Endothelial cell of umbilical vein (primary cell): ENCODE measurements around the gene CPED1. TPM values are rescaled to one million over a fixed set of nuclear protein-coding genes. Genes with fewer than 3 reads are reported as not detected.

ENCODE experiments used
- BruUV-seq: library from RNA; stranded (reverse); fragments of 400-500 nt; replicated peaks from 2 replicates; lab custom pipeline; 2021; lab: Mats Ljungman, UMichigan
- CTCF ChIA-PET: fragments of 300-600, 350-600 bp; sonication (Branson Sonifier 250); formaldehyde crosslinking; loops from one replicate; lab custom pipeline; 2021; ENCODE audit warnings: antibody characterized with exemption, inconsistent platforms; lab: Charles Lee
- POLR2A ChIA-PET: fragments of 300-600, 350-600 bp; sonication (Branson Sonifier 250); formaldehyde crosslinking; loops from one replicate; lab custom pipeline; 2021; ENCODE audit warnings: antibody characterized with exemption, inconsistent platforms; lab: Charles Lee
- DNase-seq: peaks from one replicate; pipeline ENCODE4 v3.0.0-alpha.2; 2011; ENCODE audit warnings: low read depth, low spot score
- FAIRE-seq: peaks from 2 replicates; lab custom pipeline; 2011; peaks lifted over from hg19 to GRCh38; lab: Jason Lieb, UNC
- H2AFZ ChIP-seq: 2 replicates; pipeline ENCODE4 v1.6.0; 2012; ENCODE audit warnings: low read depth, low read length, control low read depth, inconsistent platforms
- H3K27ac ChIP-seq: 2 replicates; pipeline ENCODE4 v1.5.1; 2011; ENCODE audit warnings: low read depth, mild to moderate bottlenecking, control low read depth, low read length, moderate library complexity; ENCODE audit not compliant: insufficient read depth
- H3K27me3 ChIP-seq, 2 experiments: 2 replicates each; pipeline versions ENCODE4 v1.6.0 to v1.6.1; 2011; ENCODE audit warnings: low read length in 2 of 2, mixed read lengths in 1 of 2; ENCODE audit not compliant: control insufficient read depth in 2 of 2, insufficient read depth in 2 of 2
- H3K36me3 ChIP-seq, 2 experiments: 2 replicates in 1 of 2; 3 replicates in 1 of 2; pipeline ENCODE4 v1.5.1; 2011; ENCODE audit warnings: low read length in 2 of 2, mild to moderate bottlenecking in 1 of 2, moderate library complexity in 1 of 2; ENCODE audit not compliant: control insufficient read depth in 2 of 2, insufficient read depth in 2 of 2; ENCODE audit errors: extremely low read depth in 1 of 2
- H3K4me1 ChIP-seq: 3 replicates; pipeline ENCODE4 v1.5.1; 2011; ENCODE audit warnings: mild to moderate bottlenecking, low read length; ENCODE audit not compliant: control insufficient read depth, insufficient read depth; ENCODE audit errors: extremely low read depth
- H3K4me2 ChIP-seq: 2 replicates; pipeline ENCODE4 v1.6.1; 2011; ENCODE audit warnings: low read length, control low read depth, mixed read lengths; ENCODE audit not compliant: insufficient read depth
- H3K4me3 ChIP-seq, 3 experiments: fragments of 200-600 bp in 1 of 3; sonication (generic), shearing (Covaris generic) in 1 of 3; replicated peaks in 1 of 3; 2 replicates each; pipeline ENCODE4 v1.5.1; 2011 to 2016; ENCODE audit warnings: control low read depth in 3 of 3, low read length in 3 of 3, mild to moderate bottlenecking in 2 of 3, inconsistent platforms in 1 of 3, low read depth in 1 of 3, moderate library complexity in 1 of 3; ENCODE audit not compliant: insufficient read depth in 1 of 3
- H3K79me2 ChIP-seq: 2 replicates; pipeline ENCODE4 v1.6.0; 2012; ENCODE audit warnings: low read length, inconsistent platforms; ENCODE audit not compliant: control insufficient read depth, insufficient read depth
- H3K9ac ChIP-seq: replicated peaks from 2 replicates; pipeline ENCODE3; 2011; ENCODE audit warnings: low read length, control low read depth; ENCODE audit not compliant: insufficient read depth; ENCODE audit errors: extremely low read depth
- H3K9me1 ChIP-seq: replicated peaks from 3 replicates; pipeline ENCODE4 v1.6.0; 2011; ENCODE audit warnings: mild to moderate bottlenecking, low read length; ENCODE audit not compliant: control insufficient read depth, insufficient read depth; ENCODE audit errors: extremely low read depth
- H3K9me3 ChIP-seq: replicated peaks from 2 replicates; pipeline ENCODE4 v1.5.1; 2012; ENCODE audit warnings: low read length, inconsistent platforms; ENCODE audit not compliant: control insufficient read depth, insufficient read depth
- H4K20me1 ChIP-seq: replicated peaks from 2 replicates; pipeline ENCODE3; 2011; ENCODE audit warnings: mild to moderate bottlenecking, low read length; ENCODE audit not compliant: control insufficient read depth, insufficient read depth; ENCODE audit errors: extremely low read depth
- CTCF ChIP-seq, 2 donors: IDR thresholded peaks; 1 replicate in 1 of 2; 2 replicates in 1 of 2; pipeline ENCODE4 v1.5.1; 2011; ENCODE audit warnings: low read length in 2 of 2, mild to moderate bottlenecking in 2 of 2, moderate library complexity in 2 of 2, control low read depth in 1 of 2, inconsistent platforms in 1 of 2, low read depth in 1 of 2; ENCODE audit not compliant: insufficient read depth in 1 of 2; ENCODE audit errors: extremely low read depth in 1 of 2
- EZH2 ChIP-seq: IDR thresholded peaks from 2 replicates; pipeline ENCODE4 v1.6.1; 2012; ENCODE audit warnings: borderline replicate concordance, low read depth, mild to moderate bottlenecking, moderate library complexity, low read length, inconsistent platforms; ENCODE audit not compliant: severe bottlenecking
- FOS ChIP-seq: IDR thresholded peaks from 2 replicates; pipeline ENCODE4 v1.6.1; 2011; ENCODE audit warnings: mild to moderate bottlenecking, low read length, moderate library complexity, borderline replicate concordance; ENCODE audit not compliant: insufficient read depth
- GATA2 ChIP-seq: IDR thresholded peaks from 2 replicates; pipeline ENCODE4 v1.7.0; 2011; ENCODE audit warnings: low read depth, mild to moderate bottlenecking, moderate library complexity, mixed read lengths, low read length; ENCODE audit not compliant: insufficient read length, insufficient read depth
- JUN ChIP-seq: IDR thresholded peaks from 2 replicates; pipeline ENCODE4 v1.6.1; 2011; ENCODE audit warnings: borderline replicate concordance, low read depth; ENCODE audit not compliant: insufficient read length, insufficient read depth
- MAX ChIP-seq: IDR thresholded peaks from 2 replicates; pipeline ENCODE4 v1.6.1; 2011; ENCODE audit not compliant: insufficient read depth, insufficient read length
- MYC ChIP-seq: IDR thresholded peaks from one replicate; pipeline ENCODE4 v1.6.1; 2011; ENCODE audit warnings: mild to moderate bottlenecking, low read depth, low read length
- POLR2A ChIP-seq: IDR thresholded peaks from 2 replicates; pipeline ENCODE4 v1.6.1; 2012; ENCODE audit warnings: low read depth, mild to moderate bottlenecking, control low read depth, low read length
- POLR2AphosphoS5 ChIP-seq: IDR thresholded peaks from 2 replicates; pipeline ENCODE4 v1.6.1; 2012; ENCODE audit warnings: low read depth, mild to moderate bottlenecking, control low read depth, low read length, moderate library complexity; ENCODE audit not compliant: insufficient read depth
- dilution Hi-C: fragments of 300-500 bp; cut with MboI; formaldehyde crosslinking; loops from one replicate; pipeline ENCODE4 v1.15.0; 2019; ENCODE audit warnings: low sequenced_read_pairs; ENCODE audit not compliant: extremely low pct_ligation_motif_present
- intact Hi-C: fragments of 100-400 bp; cut with micrococcal nuclease; formaldehyde crosslinking; loops from one replicate; pipeline ENCODE4 v1.10.0; 2022
- polyA plus RNA-seq, 4 experiments: library from polyadenylated mRNA; depleted of rRNA in 3 of 4; stranded (reverse) in 3 of 4; unstranded in 1 of 4; fragments of >200 nt; gene quantifications; 2 replicates each; pipeline versions ENCODE4 v1.2.1 to v1.2.3, GENCODE V29; 2011 to 2012; ENCODE audit warnings: missing spikeins in 1 of 4
- total RNA-seq: library from RNA; stranded (reverse); gene quantifications from 2 replicates; pipeline ENCODE4 v1.2.3, GENCODE V29; 2021

Gene CPED1
- total and polyA plus RNA-seq, 2 donors (not counting 3 experiments of a cell fraction or from before 2014, with no cell fraction given) = 0.22 to 3.0 TPM

- no peak overlapping the region for H3K9ac ChIP-seq
- H4K20me1 ChIP-seq = no peaks in the 10 kb centered on the region
- H3K9me3 ChIP-seq = no peaks in the 10 kb centered on the region
- H3K4me3 ChIP-seq = no peak overlapping the region
- H3K9me1 ChIP-seq = no peaks in the 10 kb centered on the region
- H3K27me3 ChIP-seq = no peaks in the 10 kb centered on the region
- DNase-seq = no peak
- CTCF ChIA-PET = interaction anchor here (1.3 to 3.2 kb wide), 4 partner anchors 101 to 189 kb away, joined by 4 to 18 read pairs (median 12); no protein-coding TSS in a partner anchor
- H3K79me2 ChIP-seq = no peaks in the 10 kb centered on the region
- intact Hi-C loops (no loop called here), dilution Hi-C loops (loop anchor here (25.0 kb wide), 1 partner anchor 106 kb away; no protein-coding TSS in a partner anchor)
- H3K4me2 ChIP-seq = no peak overlapping the region
- no TSS peak for BruUV-seq
- H3K36me3 ChIP-seq = no peaks in the 10 kb centered on the region
- H2AFZ ChIP-seq = no peak overlapping the region
- no peaks in the 10 kb centered on the region for H3K4me1 ChIP-seq
- POLR2A ChIA-PET = no interaction called here
- H3K27ac ChIP-seq = no peak overlapping the region
- TF ChIP-seq GATA2 = no peak
- TF ChIP-seq CTCF (IDR thresholded peaks at IDR 0.05; ENCODE audit: extremely low read depth in 1 of 2, insufficient read depth in 1 of 2, low read depth in 1 of 2, low read length in 2 of 2) = no peak
- no peak for TF ChIP-seq FOS
- no peak for TF ChIP-seq MAX
- TF ChIP-seq JUN = no peak
- TF ChIP-seq MYC = no peak
- TF ChIP-seq EZH2 = no peak
- TF ChIP-seq POLR2AphosphoS5 = no peak
- TF ChIP-seq POLR2A = no peak
- FAIRE-seq = no peak
These were observed 7.4 kb upstream of the CPED1 start for GRCh38 chr7:120981117-120981516.
